GM12892 (cell line): ENCODE data around the gene PGK1.

Source experiments
- POLR2A ChIP-seq: IDR thresholded peaks from 2 replicates; pipeline ENCODE4 v1.6.1; 2011; ENCODE audit warnings: low read depth, low read length, control low read depth
- POLR2AphosphoS5 ChIP-seq: IDR thresholded peaks from 2 replicates; pipeline ENCODE4 v1.6.1; 2011; ENCODE audit warnings: low read depth, low read length, control low read depth
- TAF1 ChIP-seq: IDR thresholded peaks from 2 replicates; pipeline ENCODE4 v1.6.1; 2011; ENCODE audit warnings: low read depth, mild to moderate bottlenecking, control low read depth, low read length, borderline replicate concordance

- no peak for TF ChIP-seq POLR2AphosphoS5
- TF ChIP-seq POLR2A = no peak
- no peak for TF ChIP-seq TAF1
These were observed 936 bp upstream of the PGK1 start for GRCh38 chrX:78103001-78103622.
